ENCODE results near the gene STOML1. TPM values are rescaled to one million over a fixed set of nuclear protein-coding genes. Genes with fewer than 3 reads are reported as not detected.
A peak's percentile ranks its signal among the peaks of the same experiment; 100 is the strongest.

Gene STOML1
- total RNA-seq, 1 experiment from 2014 or later: 29.9 TPM

DNA sequence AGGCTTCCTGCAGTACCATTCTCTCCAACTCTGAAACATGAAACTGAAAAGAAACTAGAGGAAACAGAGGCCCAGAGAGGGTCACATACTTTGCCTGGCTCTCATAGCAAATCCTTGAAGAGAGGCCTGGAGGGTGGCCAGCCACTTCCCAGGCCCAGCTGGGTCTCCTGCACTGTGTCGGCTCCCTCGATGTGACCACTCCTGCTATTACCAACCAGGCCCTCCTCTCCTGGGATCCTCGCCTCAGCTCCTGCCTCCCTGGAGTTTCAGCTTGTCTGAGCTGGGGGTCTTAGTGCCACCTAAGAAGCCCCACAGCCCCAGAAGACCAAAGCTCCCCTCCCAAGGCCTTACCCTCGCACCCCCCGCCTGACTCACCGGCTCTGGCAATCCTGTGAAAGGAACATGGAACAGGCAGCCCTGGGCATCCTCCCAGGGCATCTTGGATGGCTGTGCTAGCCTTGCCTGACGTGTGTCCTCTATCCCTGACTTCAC, 61.3 kb downstream of the STOML1 start:
- peak; percentile 80 for DNase-seq (ENCODE audit: low read depth)

DNA sequence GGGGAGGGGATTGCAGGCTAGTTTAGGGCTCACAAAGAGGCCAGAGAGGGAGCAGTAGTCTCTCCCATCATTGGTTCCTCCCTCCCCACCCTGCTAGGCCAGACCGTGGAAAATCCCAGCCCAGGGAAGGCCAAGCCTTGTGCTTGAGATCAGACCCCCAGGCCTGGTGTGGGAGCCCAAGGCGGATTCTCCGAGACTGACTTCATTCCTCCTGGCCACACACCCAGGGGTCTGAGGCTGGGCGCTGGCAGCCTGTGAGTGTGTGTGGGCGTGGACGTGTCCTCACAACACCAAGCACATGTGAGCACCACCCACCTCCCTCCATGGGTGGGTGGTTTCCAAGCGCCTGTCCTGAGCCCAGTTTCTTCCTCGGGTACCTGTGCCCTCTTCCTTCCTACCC, 61.7 kb downstream of the STOML1 start:
- DNase-seq (ENCODE audit: low read depth): peak; percentile 53

DNA sequence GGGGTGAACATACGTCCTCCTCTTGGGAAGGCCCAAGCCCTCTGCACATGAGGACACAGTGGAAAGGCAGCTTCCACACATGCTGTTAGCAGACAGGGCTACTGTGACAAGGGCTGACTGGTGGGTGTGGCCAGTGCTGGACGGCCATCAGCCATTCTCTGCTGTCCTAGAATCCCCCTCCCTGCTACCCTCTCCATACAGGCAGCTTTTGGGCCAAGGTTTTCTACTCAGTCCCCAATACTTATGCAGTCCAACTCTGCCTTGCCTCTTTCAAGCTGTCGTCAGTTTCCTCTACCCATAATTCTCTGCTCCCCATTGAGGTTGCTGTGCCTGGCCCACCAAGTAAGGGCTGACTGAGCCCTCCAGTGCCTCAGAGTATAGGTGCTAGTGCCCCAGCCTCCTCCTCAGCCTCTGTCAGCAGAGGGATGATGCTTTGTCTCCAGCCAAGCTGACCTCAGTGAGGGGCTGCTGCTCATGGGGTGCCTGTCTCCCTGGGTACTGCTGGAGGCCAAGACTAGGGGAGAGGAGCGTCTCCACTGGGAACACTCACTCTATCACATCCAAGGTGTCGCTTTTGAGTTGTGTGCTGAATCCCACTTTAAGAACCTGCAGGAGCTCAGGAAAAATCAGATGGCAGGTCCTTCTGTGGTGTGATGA, 63.0 kb downstream of the STOML1 start:
- DNase-seq (ENCODE audit: low read depth): peak; percentile 39

Other genes starting within 250 kb of the STOML1 start
- 0.19 and 0.29 TPM in 2 replicates for gene INSYN1, start 238.9 kb downstream of the STOML1 start, total RNA-seq (2014; rRNA removed)
- gene TBC1D21, start 118.7 kb downstream of the STOML1 start, total RNA-seq (2014; rRNA removed): not detected in 2 replicates
- gene LOXL1, start 65.8 kb downstream of the STOML1 start, total RNA-seq (2014; rRNA removed): 503 and 596 TPM in 2 replicates
- gene PML, start 2.4 kb upstream of the STOML1 start, total RNA-seq (2014; rRNA removed): 67.5 and 78.6 TPM in 2 replicates
- gene GOLGA6A, start 90.3 kb upstream of the STOML1 start, total RNA-seq (2014; rRNA removed): not detected in 2 replicates
- gene ISLR2, start 138.3 kb upstream of the STOML1 start, total RNA-seq (2014; rRNA removed): not detected in 2 replicates
- 0.13 and 0.34 TPM in 2 replicates for gene ISLR, start 181.4 kb upstream of the STOML1 start, total RNA-seq (2014; rRNA removed)
- gene STRA6, start 210.5 kb upstream of the STOML1 start, total RNA-seq (2014; rRNA removed): 0.06 TPM in 1 of 2 replicates, not detected in the other
- gene CCDC33, start 244.0 kb upstream of the STOML1 start, total RNA-seq (2014; rRNA removed): not detected in 2 replicates

Data from LHCN-M2 (cell line).